Measurements from ENCODE around the gene NINL. TPM values are rescaled to one million over a fixed set of nuclear protein-coding genes. Genes with fewer than 3 reads are reported as not detected.

The NINL gene
- polyA plus RNA-seq, 1 donor (not counting 4 experiments of a cell fraction or from before 2014, with no cell fraction given): 0.79 TPM

GRCh38 chr20:25549843-25550477 lies 35.4 kb downstream of the NINL start:
- dilution Hi-C loops (cut with MboI; ENCODE audit: extremely low pct_ligation_motif_present, low sequenced_read_pairs): no loop called here
- DNase-seq (ENCODE audit: low read depth, low spot score) (no peak), FAIRE-seq (no peak)
- Histone ChIP-seq H3K79me2 (ENCODE audit: control insufficient read depth, insufficient read depth, low read length) (no peaks in the 10 kb centered on the region), H2AFZ (ENCODE audit: control insufficient read depth, low read length) (no peak overlapping the region), H3K4me1 (ENCODE audit: control insufficient read depth, extremely low read depth, insufficient read depth, low read length) (no peaks in the 10 kb centered on the region), H3K4me2 (ENCODE audit: control insufficient read depth, extremely low read depth, insufficient read depth, low read depth, low read length) (no peak overlapping the region), H4K20me1 (ENCODE audit: control insufficient read depth, extremely low read depth, insufficient read depth, low read length) (no peaks in the 10 kb centered on the region), H3K9me1 (ENCODE audit: control insufficient read depth, extremely low read depth, insufficient read depth, low read length) (no peaks in the 10 kb centered on the region), H3K9me3 (ENCODE audit: control insufficient read depth, low read depth, low read length) (no peaks in the 10 kb centered on the region), H3K27me3 (ENCODE audit: control insufficient read depth, extremely low read depth, insufficient read depth, low read length) (no peaks in the 10 kb centered on the region), H3K36me3 (ENCODE audit: control insufficient read depth in 2 of 2, extremely low read depth in 1 of 2, insufficient read depth in 2 of 2, low read length in 2 of 2) (no peaks in the 10 kb centered on the region), H3K9ac (ENCODE audit: control insufficient read depth, extremely low read depth, insufficient read depth, low read length) (no peak overlapping the region), H3K27ac (ENCODE audit: control insufficient read depth, insufficient read depth, low read length) (no peak overlapping the region), H3K4me3 (ENCODE audit: control insufficient read depth in 2 of 3, extremely low read depth in 1 of 3, insufficient read depth in 2 of 3, low read depth in 1 of 3, low read length in 3 of 3) (no peak overlapping the region)
- TF ChIP-seq CTCF (optimal IDR thresholded peaks at IDR 0.05 in 1 of 3, IDR thresholded peaks at IDR 0.05 in 1 of 3, conservative IDR thresholded peaks at IDR 0.05 in 1 of 3; ENCODE audit: extremely low read depth in 1 of 3, insufficient read depth in 2 of 3, low read length in 3 of 3) (no peak), EZH2 (IDR thresholded peaks at IDR 0.05; ENCODE audit: low read length) (no peak)

GRCh38 chr20:25549172-25549773 lies 36.1 kb downstream of the NINL start:
- Histone ChIP-seq H3K27ac (ENCODE audit: control insufficient read depth, insufficient read depth, low read length) (no peak overlapping the region), H4K20me1 (ENCODE audit: control insufficient read depth, extremely low read depth, insufficient read depth, low read length) (no peaks in the 10 kb centered on the region), H3K9ac (ENCODE audit: control insufficient read depth, extremely low read depth, insufficient read depth, low read length) (no peak overlapping the region), H3K4me1 (ENCODE audit: control insufficient read depth, extremely low read depth, insufficient read depth, low read length) (no peaks in the 10 kb centered on the region), H3K9me1 (ENCODE audit: control insufficient read depth, extremely low read depth, insufficient read depth, low read length) (no peaks in the 10 kb centered on the region), H3K9me3 (ENCODE audit: control insufficient read depth, low read depth, low read length) (no peaks in the 10 kb centered on the region), H3K27me3 (ENCODE audit: control insufficient read depth, extremely low read depth, insufficient read depth, low read length) (no peaks in the 10 kb centered on the region), H2AFZ (ENCODE audit: control insufficient read depth, low read length) (no peak overlapping the region), H3K4me3 (ENCODE audit: control insufficient read depth in 2 of 3, extremely low read depth in 1 of 3, insufficient read depth in 2 of 3, low read depth in 1 of 3, low read length in 3 of 3) (no peak overlapping the region), H3K4me2 (ENCODE audit: control insufficient read depth, extremely low read depth, insufficient read depth, low read depth, low read length) (no peak overlapping the region), H3K79me2 (ENCODE audit: control insufficient read depth, insufficient read depth, low read length) (no peaks in the 10 kb centered on the region), H3K36me3 (ENCODE audit: control insufficient read depth in 2 of 2, extremely low read depth in 1 of 2, insufficient read depth in 2 of 2, low read length in 2 of 2) (no peaks in the 10 kb centered on the region)
- no peak for TF ChIP-seq EZH2 (IDR thresholded peaks at IDR 0.05; ENCODE audit: low read length)
- no peak for TF ChIP-seq CTCF (optimal IDR thresholded peaks at IDR 0.05 in 1 of 3, IDR thresholded peaks at IDR 0.05 in 1 of 3, conservative IDR thresholded peaks at IDR 0.05 in 1 of 3; ENCODE audit: extremely low read depth in 1 of 3, insufficient read depth in 2 of 3, low read length in 3 of 3)
- no peak for DNase-seq (ENCODE audit: low read depth, low spot score)
- FAIRE-seq: no peak
- dilution Hi-C loops (cut with MboI; ENCODE audit: extremely low pct_ligation_motif_present, low sequenced_read_pairs): no loop called here
